Measurements from ENCODE around the gene SLC39A2.

GRCh38 chr14:21030531-21030930, 31.4 kb downstream of the SLC39A2 start:
- no peak for TF ChIP-seq CTCF (IDR thresholded peaks at IDR 0.05)
- TF ChIP-seq RCOR1 (IDR thresholded peaks at IDR 0.05; ENCODE audit: low read length): no peak
- TF ChIP-seq SIN3A (IDR thresholded peaks at IDR 0.05; ENCODE audit: borderline replicate concordance, low read depth, low read length): no peak
- TF ChIP-seq CHD2 (IDR thresholded peaks at IDR 0.05; ENCODE audit: low read length, partially characterized antibody): no peak
- no peak for TF ChIP-seq IRF3 (IDR thresholded peaks at IDR 0.05; ENCODE audit: low read depth, low read length)
- TF ChIP-seq TAF1 (IDR thresholded peaks at IDR 0.05; ENCODE audit: borderline replicate concordance, low read depth, low read length): no peak
- no peak for TF ChIP-seq TCF12 (IDR thresholded peaks at IDR 0.05)
- TF ChIP-seq POLR2AphosphoS5 (IDR thresholded peaks at IDR 0.05; ENCODE audit: low read depth, low read length): no peak
- no peak for TF ChIP-seq MEF2A (IDR thresholded peaks at IDR 0.05; ENCODE audit: borderline replicate concordance, low read depth)
- no peak for TF ChIP-seq MXI1 (IDR thresholded peaks at IDR 0.05; ENCODE audit: low read depth, low read length)
- no peak for TF ChIP-seq GABPA (IDR thresholded peaks at IDR 0.05; ENCODE audit: low read depth)

Data from SK-N-SH (cell line).